ENCODE results near the gene CTDSP2. TPM values are rescaled to one million over a fixed set of nuclear protein-coding genes. Genes with fewer than 3 reads are reported as not detected.

The CTDSP2 gene
- total RNA-seq, 1 donor from 2014 or later: 171 TPM

- Mint-ChIP-seq H3K4me3 (ENCODE audit: unreplicated experiment) (no peak overlapping the region), H3K9me3 (ENCODE audit: unreplicated experiment) (no peaks in the 10 kb centered on the region), H3K27ac (ENCODE audit: unreplicated experiment) (no peak overlapping the region), H3K27me3 (ENCODE audit: unreplicated experiment) (no peaks in the 10 kb centered on the region), H3K4me1 (ENCODE audit: unreplicated experiment) (no peaks in the 10 kb centered on the region), H3K36me3 (ENCODE audit: unreplicated experiment) (peaks cover 49% of the 10 kb centered on the region)
- TF ChIP-seq CTCF (IDR thresholded peaks at IDR 0.05): no peak
- DNase-seq (ENCODE audit: extremely low spot score, unreplicated experiment): no peak
Observed at GRCh38 chr12:57797933-57798332, 48.6 kb downstream of the CTDSP2 start.

DNA sequence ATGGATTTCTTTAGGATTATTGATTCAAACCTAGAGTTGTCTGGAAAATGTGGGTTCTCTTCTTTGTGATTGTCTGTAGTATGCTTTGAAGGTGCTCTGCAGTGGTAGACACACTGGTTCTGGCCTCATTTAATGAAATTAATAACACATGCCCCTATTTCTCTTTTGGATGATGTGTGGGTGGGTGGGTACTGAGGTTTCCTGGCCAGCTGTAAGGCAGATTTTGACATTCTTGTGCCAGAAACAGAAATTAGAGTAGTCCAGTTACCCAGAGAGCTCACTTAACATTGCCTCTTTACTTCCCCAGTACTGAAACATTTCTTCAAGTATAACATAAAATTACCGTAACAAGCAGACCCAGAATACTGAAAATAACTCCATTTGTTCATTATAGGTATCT is 49.5 kb downstream of the CTDSP2 start:
- peaks cover 44% of the 10 kb centered on the region for H3K36me3 Mint-ChIP-seq (ENCODE audit: unreplicated experiment)
- no peaks in the 10 kb centered on the region for H3K9me3 Mint-ChIP-seq (ENCODE audit: unreplicated experiment)
- no peak for TF ChIP-seq CTCF (IDR thresholded peaks at IDR 0.05)
- H3K27me3 Mint-ChIP-seq (ENCODE audit: unreplicated experiment): no peaks in the 10 kb centered on the region
- no peaks in the 10 kb centered on the region for H3K4me1 Mint-ChIP-seq (ENCODE audit: unreplicated experiment)
- no peak overlapping the region for H3K4me3 Mint-ChIP-seq (ENCODE audit: unreplicated experiment)
- no peak for DNase-seq (ENCODE audit: extremely low spot score, unreplicated experiment)
- no peak overlapping the region for H3K27ac Mint-ChIP-seq (ENCODE audit: unreplicated experiment)

- H3K27me3 Mint-ChIP-seq (ENCODE audit: unreplicated experiment): no peaks in the 10 kb centered on the region
- H3K9me3 Mint-ChIP-seq (ENCODE audit: unreplicated experiment): no peaks in the 10 kb centered on the region
- H3K4me3 Mint-ChIP-seq (ENCODE audit: unreplicated experiment): no peak overlapping the region
- no peaks in the 10 kb centered on the region for H3K4me1 Mint-ChIP-seq (ENCODE audit: unreplicated experiment)
- no peak overlapping the region for H3K27ac Mint-ChIP-seq (ENCODE audit: unreplicated experiment)
- H3K36me3 Mint-ChIP-seq (ENCODE audit: unreplicated experiment): peaks cover 42% of the 10 kb centered on the region
- no peak for DNase-seq (ENCODE audit: extremely low spot score, unreplicated experiment)
- TF ChIP-seq CTCF (IDR thresholded peaks at IDR 0.05): no peak
Observed at GRCh38 chr12:57795354-57795753, 51.2 kb downstream of the CTDSP2 start.

DNA sequence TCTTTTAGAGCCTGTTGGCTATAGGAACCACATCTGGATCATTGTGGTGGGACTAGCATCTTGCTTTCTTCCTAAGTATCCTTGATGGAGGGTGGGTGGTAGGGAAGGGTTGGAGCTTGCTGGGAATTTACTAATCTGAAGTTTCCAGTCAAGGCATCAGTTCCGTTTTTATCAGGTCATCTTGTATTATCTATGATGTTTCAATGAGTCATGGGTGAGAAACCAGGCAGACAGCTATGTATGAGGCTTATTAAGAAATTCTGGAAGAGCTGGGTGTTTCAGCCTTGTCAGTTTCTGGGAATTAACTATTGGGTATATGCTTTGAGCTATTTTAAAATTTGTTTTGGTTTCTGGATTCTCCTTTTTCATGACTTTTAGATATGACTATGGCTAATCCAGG is 52.6 kb downstream of the CTDSP2 start:
- no peaks in the 10 kb centered on the region for H3K4me1 Mint-ChIP-seq (ENCODE audit: unreplicated experiment)
- H3K36me3 Mint-ChIP-seq (ENCODE audit: unreplicated experiment): peaks cover 36% of the 10 kb centered on the region
- no peaks in the 10 kb centered on the region for H3K27me3 Mint-ChIP-seq (ENCODE audit: unreplicated experiment)
- no peaks in the 10 kb centered on the region for H3K9me3 Mint-ChIP-seq (ENCODE audit: unreplicated experiment)
- DNase-seq (ENCODE audit: extremely low spot score, unreplicated experiment): no peak
- H3K27ac Mint-ChIP-seq (ENCODE audit: unreplicated experiment): no peak overlapping the region
- no peak overlapping the region for H3K4me3 Mint-ChIP-seq (ENCODE audit: unreplicated experiment)
- TF ChIP-seq CTCF (IDR thresholded peaks at IDR 0.05): no peak

GRCh38 chr12:57783861-57784260 is 62.7 kb downstream of the CTDSP2 start:
- Mint-ChIP-seq H3K4me3 (ENCODE audit: unreplicated experiment) (peak overlapping the region; percentile 63), H3K36me3 (ENCODE audit: unreplicated experiment) (peaks cover 15% of the 10 kb centered on the region), H3K4me1 (ENCODE audit: unreplicated experiment) (peaks cover 12% of the 10 kb centered on the region), H3K27me3 (ENCODE audit: unreplicated experiment) (no peaks in the 10 kb centered on the region), H3K9me3 (ENCODE audit: unreplicated experiment) (no peaks in the 10 kb centered on the region), H3K27ac (ENCODE audit: unreplicated experiment) (no peak overlapping the region)
- DNase-seq (ENCODE audit: extremely low spot score, unreplicated experiment): no peak
- TF ChIP-seq CTCF (IDR thresholded peaks at IDR 0.05): no peak
